GM12864 (cell line): Measurements from ENCODE around the gene TFPI.
"Not testable (repeated sequence)": the region's sequence is repeated elsewhere in the genome, so short reads cannot be mapped to it uniquely, and the experiment has no call there.

Source experiments
- DNase-seq: peaks from one replicate; pipeline ENCODE4 v3.0.0-alpha.2; 2011; ENCODE audit warnings: low read depth
- H3K4me3 ChIP-seq: 2 replicates; pipeline ENCODE4 v1.5.1; 2011; ENCODE audit warnings: mild to moderate bottlenecking, low read depth, low read length, control low read depth
- CTCF ChIP-seq: IDR thresholded peaks from 2 replicates; pipeline ENCODE4 v1.5.1; 2011; ENCODE audit warnings: low read depth, mild to moderate bottlenecking, moderate library complexity, low read length, control low read depth, inconsistent platforms; ENCODE audit errors: missing control alignments

TFPI gene

DNA sequence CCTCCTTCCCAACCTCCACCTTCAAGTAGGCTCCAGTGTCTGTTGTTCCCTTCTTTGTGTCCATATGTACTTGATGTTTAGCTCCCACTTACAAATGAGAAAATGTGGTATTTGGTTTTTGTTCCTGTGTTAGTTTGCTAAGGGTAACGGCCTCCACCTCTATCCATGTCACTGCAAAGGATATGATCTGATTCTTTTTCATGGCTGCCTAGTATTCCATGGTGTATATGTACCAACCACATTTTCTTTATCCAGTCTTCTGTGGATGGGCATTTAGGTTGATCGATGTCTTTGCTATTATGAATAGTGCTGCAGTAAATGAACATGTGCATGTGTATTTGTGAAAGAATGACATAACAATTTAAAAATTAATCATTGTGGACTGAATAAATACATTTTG lies 19.5 kb upstream of the TFPI start:
- H3K4me3 ChIP-seq, result no peak overlapping the region
- TF ChIP-seq CTCF, result no peak
- no peak for DNase-seq

GRCh38 chr2:187571996-187572395 lies 17.8 kb upstream of the TFPI start:
- not testable (repeated sequence) for H3K4me3 ChIP-seq, DNase-seq

DNA sequence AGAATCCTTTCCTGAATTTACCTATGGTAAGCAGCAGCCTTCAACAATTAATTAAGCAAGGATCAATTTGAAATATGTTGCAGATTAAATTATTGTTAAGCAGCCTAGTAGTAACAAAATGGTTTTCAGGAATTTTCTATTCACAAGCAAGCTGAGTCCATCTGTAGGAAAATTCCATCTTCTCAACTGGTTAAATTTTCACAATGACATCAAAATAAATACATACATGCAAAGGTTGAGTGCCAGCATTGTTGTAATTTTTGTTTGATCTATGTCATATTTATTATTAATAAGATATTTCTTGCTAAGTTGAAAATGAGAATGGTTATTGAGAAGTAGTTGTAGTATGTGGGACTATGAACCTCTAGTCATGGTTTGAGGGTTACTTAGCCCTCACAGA lies 15.3 kb upstream of the TFPI start:
- TF ChIP-seq CTCF, result no peak
- DNase-seq, result no peak
- no peak overlapping the region for H3K4me3 ChIP-seq

DNA sequence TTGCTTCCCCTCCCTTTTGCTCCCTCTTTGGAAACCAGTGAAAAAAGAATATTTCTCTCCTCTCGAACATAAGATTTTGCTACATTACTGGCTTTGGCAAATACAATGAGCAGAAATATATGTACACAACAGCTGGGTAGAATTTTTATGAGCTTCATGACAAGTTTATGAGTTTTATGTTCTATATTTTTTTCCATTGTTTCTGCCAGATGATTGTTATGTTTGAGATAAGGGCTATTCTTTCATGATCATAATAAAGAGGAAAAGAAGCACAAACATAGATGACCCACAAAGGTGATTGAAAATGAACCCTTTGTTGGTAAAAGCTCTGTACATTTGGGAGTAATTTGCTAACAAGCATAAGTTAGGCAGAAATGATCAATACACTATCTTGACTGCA lies 14.8 kb upstream of the TFPI start:
- TF ChIP-seq CTCF, result no peak
- no peak overlapping the region for H3K4me3 ChIP-seq
- no peak for DNase-seq

DNA sequence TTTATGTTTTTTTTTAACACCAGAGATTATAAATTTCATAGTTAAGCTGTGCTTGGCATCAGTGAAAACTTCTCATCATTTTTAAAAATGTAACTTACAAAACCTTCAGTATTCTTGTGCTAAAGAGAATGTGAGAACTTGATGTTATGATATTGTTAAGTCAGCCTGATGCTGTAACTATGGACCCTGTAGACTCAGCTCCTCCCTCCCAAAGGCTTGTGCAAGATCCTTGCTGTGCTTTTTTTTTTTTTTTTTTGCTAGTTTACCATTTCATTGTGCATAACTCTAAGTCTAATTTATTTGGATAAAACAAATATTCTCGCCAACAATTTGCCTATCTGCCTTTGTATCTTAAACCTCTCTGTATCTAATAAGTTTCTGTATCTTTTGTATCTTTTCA lies 12.9 kb upstream of the TFPI start:
- no peak for TF ChIP-seq CTCF
- DNase-seq, result no peak
- no peak overlapping the region for H3K4me3 ChIP-seq

DNA sequence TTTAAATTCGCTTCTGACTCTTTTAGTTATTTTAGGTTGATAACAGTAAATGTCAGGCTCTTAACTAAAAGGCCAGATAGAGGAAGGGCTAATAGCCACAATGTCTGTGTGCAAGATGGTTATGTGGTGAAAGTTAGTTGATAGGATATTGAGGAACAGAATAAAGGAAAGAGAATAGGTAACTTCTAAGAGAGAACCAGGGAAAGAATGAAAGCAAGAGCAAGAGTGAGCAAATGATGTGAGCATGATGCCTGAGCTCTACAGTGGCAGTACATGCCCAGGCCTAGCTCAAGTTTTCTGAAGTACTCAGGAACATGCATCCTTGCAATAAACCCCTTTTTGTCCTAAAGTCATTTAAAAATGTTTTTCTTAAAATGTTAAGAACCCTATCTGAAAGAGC lies 12.5 kb upstream of the TFPI start:
- TF ChIP-seq CTCF, result no peak
- no peak for DNase-seq

GRCh38 chr2:187566266-187566665 lies 12.0 kb upstream of the TFPI start:
- DNase-seq, result no peak
- TF ChIP-seq CTCF, result no peak
- no peak overlapping the region for H3K4me3 ChIP-seq

More for the DNA sequence above, 12.5 kb upstream of the TFPI start:
- H3K4me3 ChIP-seq, result no peak overlapping the region

DNA sequence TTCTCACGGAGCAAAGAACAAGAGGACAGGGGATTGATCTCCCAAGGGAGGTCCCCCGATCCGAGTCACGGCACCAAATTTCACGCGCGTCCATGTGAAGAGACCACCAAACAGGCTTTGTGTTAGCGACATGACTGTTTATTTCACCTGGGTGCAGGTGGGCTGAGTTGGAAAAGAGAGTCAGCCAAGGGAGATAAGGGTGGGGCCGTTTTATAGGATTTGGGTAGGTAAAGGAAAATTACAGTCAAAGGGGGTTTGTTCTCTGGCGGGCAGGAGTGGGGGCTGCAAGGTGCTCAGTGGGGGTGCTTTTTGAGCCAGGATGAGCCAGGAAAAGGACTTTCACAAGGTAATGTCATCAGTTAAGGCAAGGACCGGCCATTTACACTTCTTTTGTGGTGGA lies 11.4 kb upstream of the TFPI start:
- DNase-seq, H3K4me3 ChIP-seq: not testable (repeated sequence)

- DNase-seq, H3K4me3 ChIP-seq: not testable (repeated sequence)
These were observed 2.3 kb upstream of the TFPI start for GRCh38 chr2:187556493-187556892.
